ENCODE results near the gene ARHGAP19. TPM values are rescaled to one million over a fixed set of nuclear protein-coding genes. Genes with fewer than 3 reads are reported as not detected.

The ARHGAP19 gene
- total RNA-seq, 1 experiment from 2014 or later = 33.2 TPM

DNA sequence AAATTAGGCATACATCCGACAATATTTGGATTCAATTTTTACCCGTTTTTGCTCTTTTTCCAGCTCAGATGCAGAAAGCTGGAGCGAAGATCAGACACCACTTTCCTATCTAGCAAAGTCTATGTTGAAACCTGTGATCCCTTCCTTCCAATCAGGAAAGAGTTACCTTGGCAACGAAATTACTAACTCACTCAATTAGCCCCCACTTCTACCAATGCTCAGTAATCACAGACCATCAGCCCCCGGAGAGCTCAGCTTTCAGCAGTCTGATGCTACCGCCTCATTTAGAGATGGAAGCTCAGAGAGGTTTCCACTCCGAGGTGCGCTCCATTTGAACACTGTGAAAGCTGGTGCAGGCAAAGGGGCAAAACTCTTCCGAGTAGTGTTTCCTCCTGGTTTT, 33.3 kb upstream of the ARHGAP19 start:
- Mint-ChIP-seq H3K27ac (0 out of 7 replicates have a peak overlapping the region, but pooled peaks of 1 of the 3 experiments have one; percentile 27), H3K4me3 (no peak overlapping the region), H3K4me1 (peaks cover 52 to 55% of the 10 kb centered on the region in 2 experiments), H3K9me3 (no peaks in the 10 kb centered on the region; a peak in 1 of 5 replicates), H3K27me3 (ENCODE audit: low read depth) (peaks cover 15% of the 10 kb centered on the region), H3K36me3 (ENCODE audit: insufficient read depth in 1 of 3, low read depth in 3 of 3) (peaks cover 14 to 32% (median 19%) of the 10 kb centered on the region in 3 experiments; a peak in 6 of 7 replicates)
- peaks cover 3% of the 10 kb centered on the region; the same call in 1 of the 2 replicates for H3K27me3 ChIP-seq (ENCODE audit: insufficient read depth, low read length)
- H2BK5ac ChIP-seq (ENCODE audit: insufficient read length, low read length) = no peak overlapping the region
- H2AK5ac ChIP-seq (ENCODE audit: insufficient read length, low read length) = no peak overlapping the region
- no peak overlapping the region for H3K27ac ChIP-seq (ENCODE audit: insufficient read length, low read depth, low read length)
- no peak overlapping the region for H4K8ac ChIP-seq (replicated peaks; ENCODE audit: insufficient read length, low read depth, low read length)
- no peak overlapping the region for H3K9ac ChIP-seq (ENCODE audit: extremely low read depth, insufficient read length, low read length)
- H4K5ac ChIP-seq (ENCODE audit: insufficient read length, low read depth, low read length) = no peak overlapping the region
- TF ChIP-seq, protein P1, sequence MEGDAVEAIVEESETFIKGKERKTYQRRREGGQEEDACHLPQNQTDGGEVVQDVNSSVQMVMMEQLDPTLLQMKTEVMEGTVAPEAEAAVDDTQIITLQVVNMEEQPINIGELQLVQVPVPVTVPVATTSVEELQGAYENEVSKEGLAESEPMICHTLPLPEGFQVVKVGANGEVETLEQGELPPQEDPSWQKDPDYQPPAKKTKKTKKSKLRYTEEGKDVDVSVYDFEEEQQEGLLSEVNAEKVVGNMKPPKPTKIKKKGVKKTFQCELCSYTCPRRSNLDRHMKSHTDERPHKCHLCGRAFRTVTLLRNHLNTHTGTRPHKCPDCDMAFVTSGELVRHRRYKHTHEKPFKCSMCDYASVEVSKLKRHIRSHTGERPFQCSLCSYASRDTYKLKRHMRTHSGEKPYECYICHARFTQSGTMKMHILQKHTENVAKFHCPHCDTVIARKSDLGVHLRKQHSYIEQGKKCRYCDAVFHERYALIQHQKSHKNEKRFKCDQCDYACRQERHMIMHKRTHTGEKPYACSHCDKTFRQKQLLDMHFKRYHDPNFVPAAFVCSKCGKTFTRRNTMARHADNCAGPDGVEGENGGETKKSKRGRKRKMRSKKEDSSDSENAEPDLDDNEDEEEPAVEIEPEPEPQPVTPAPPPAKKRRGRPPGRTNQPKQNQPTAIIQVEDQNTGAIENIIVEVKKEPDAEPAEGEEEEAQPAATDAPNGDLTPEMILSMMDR (conservative IDR thresholded peaks at IDR 0.05) = no peak
- H3K56ac ChIP-seq (ENCODE audit: insufficient read length, low read depth, low read length) = no peak overlapping the region
- no CpG with 5 or more reads among the region's 9 CpGs for WGBS (ENCODE audit: extremely low coverage, insufficient read length, low lambda C conversion rate)
- H3K79me2 ChIP-seq (ENCODE audit: insufficient read depth, low read length) = no peaks in the 10 kb centered on the region
- H2BK12ac ChIP-seq (ENCODE audit: insufficient read length, low read depth, low read length) = no peak overlapping the region
- peaks cover 4% of the 10 kb centered on the region for H3K79me1 ChIP-seq (ENCODE audit: insufficient read depth, low read depth, low read length, poor library complexity, severe bottlenecking)
- H4K20me1 ChIP-seq (ENCODE audit: control insufficient read depth, insufficient read depth, insufficient read length) = no peaks in the 10 kb centered on the region
- H3K4ac ChIP-seq (ENCODE audit: low read depth, low read length) = no peak overlapping the region
- no peak overlapping the region for H2BK20ac ChIP-seq (ENCODE audit: low read depth, low read length, poor library complexity, severe bottlenecking)
- H3K18ac ChIP-seq (ENCODE audit: insufficient read length, low read depth, low read length) = no peak overlapping the region
- no peak overlapping the region for H3K14ac ChIP-seq (ENCODE audit: insufficient read depth, low read length)
- H3K9me3 ChIP-seq (ENCODE audit: control insufficient read depth, low read depth, low read length) = no peaks in the 10 kb centered on the region
- H3K23ac ChIP-seq (ENCODE audit: insufficient read length, low read depth, low read length) = no peak overlapping the region
- DNase-seq = no peak
- H3T11ph ChIP-seq (ENCODE audit: low read length) = no peak overlapping the region
- no peak overlapping the region for H2BK15ac ChIP-seq (ENCODE audit: low read depth, low read length)
- peaks cover 9% of the 10 kb centered on the region; the same call in 1 of the 2 replicates for H3K4me1 ChIP-seq (ENCODE audit: insufficient read depth, low read length)
- H2BK120ac ChIP-seq (ENCODE audit: low read depth, low read length, poor library complexity, severe bottlenecking) = no peak overlapping the region
- H3K4me2 ChIP-seq (ENCODE audit: insufficient read depth, insufficient read length, low read length) = no peak overlapping the region
- peaks cover 4% of the 10 kb centered on the region for H3K23me2 ChIP-seq (ENCODE audit: insufficient read length, low read depth, low read length, poor library complexity, severe bottlenecking)
- H4K91ac ChIP-seq (ENCODE audit: insufficient read length, low read depth, low read length) = no peak overlapping the region
- no peak overlapping the region for H2AFZ ChIP-seq (ENCODE audit: low read length)
